Vagina (tissue), 2 donors: ENCODE results near the gene MC1R. TPM values are rescaled to one million over a fixed set of nuclear protein-coding genes. Genes with fewer than 3 reads are reported as not detected.
A peak's percentile ranks its signal among the peaks of the same experiment; 100 is the strongest.

Experiments
- DNase-seq, 2 donors: peaks; one replicate each; pipeline ENCODE4 v3.0.0-alpha.2; 2017; ENCODE audit errors: extremely low spot score in 2 of 2
- H3K27ac ChIP-seq: fragments of 200-600 bp; sonication (generic); one replicate; pipeline ENCODE4 v1.5.1; 2019
- H3K27me3 ChIP-seq: fragments of 200-600 bp; sonication (generic); one replicate; pipeline ENCODE4 v1.5.1; 2019
- H3K36me3 ChIP-seq, 2 donors: fragments of 200-600 bp; sonication (generic); one replicate each; pipeline ENCODE4 v1.5.1; 2017 to 2019
- H3K4me1 ChIP-seq: fragments of 200-600 bp; sonication (generic); one replicate; pipeline ENCODE4 v1.5.1; 2019
- H3K4me3 ChIP-seq, 2 donors: fragments of 200-600 bp; sonication (generic); 1 replicate in 1 of 2; 2 replicates in 1 of 2; pipeline ENCODE4 v1.5.1; 2016 to 2019
- H3K9me3 ChIP-seq: fragments of 200-600 bp; sonication (generic); one replicate; pipeline ENCODE4 v1.5.1; 2019
- CTCF ChIP-seq, 3 experiments: fragments of 450-650 bp in 2 of 3; fragments of 200-600 bp in 1 of 3; sonication (generic) in 1 of 3; IDR thresholded peaks; one replicate each; pipeline ENCODE4 v1.5.1; 2017 to 2019; ENCODE audit warnings: antibody characterized with exemption in 3 of 3, mild to moderate bottlenecking in 2 of 3, moderate library complexity in 2 of 3
- POLR2A ChIP-seq, 2 donors: fragments of 450-650 bp; IDR thresholded peaks; one replicate each; pipeline ENCODE4 v1.6.1; 2017; ENCODE audit warnings: antibody characterized with exemption in 2 of 2, mild to moderate bottlenecking in 2 of 2, moderate library complexity in 2 of 2
- POLR2AphosphoS5 ChIP-seq, 2 donors: sonication (generic); formaldehyde crosslinking; IDR thresholded peaks; one replicate each; pipeline ENCODE4 v1.9.0; 2017; ENCODE audit warnings: antibody characterized with exemption in 2 of 2, mild to moderate bottlenecking in 2 of 2, low read depth in 1 of 2; ENCODE audit not compliant: insufficient read depth in 1 of 2
- intact Hi-C: fragments of 100-400 bp; cut with DNase I; formaldehyde crosslinking; loops from one replicate; pipeline ENCODE4 v1.15.1; 2023
- total RNA-seq: library from RNA; depleted of rRNA; stranded (reverse); fragments of >200 nt; gene quantifications from one replicate; pipeline ENCODE4 v1.2.3, GENCODE V29; 2016

The MC1R gene
- total RNA-seq, 1 donor from 2014 or later = 4.4 TPM

DNA sequence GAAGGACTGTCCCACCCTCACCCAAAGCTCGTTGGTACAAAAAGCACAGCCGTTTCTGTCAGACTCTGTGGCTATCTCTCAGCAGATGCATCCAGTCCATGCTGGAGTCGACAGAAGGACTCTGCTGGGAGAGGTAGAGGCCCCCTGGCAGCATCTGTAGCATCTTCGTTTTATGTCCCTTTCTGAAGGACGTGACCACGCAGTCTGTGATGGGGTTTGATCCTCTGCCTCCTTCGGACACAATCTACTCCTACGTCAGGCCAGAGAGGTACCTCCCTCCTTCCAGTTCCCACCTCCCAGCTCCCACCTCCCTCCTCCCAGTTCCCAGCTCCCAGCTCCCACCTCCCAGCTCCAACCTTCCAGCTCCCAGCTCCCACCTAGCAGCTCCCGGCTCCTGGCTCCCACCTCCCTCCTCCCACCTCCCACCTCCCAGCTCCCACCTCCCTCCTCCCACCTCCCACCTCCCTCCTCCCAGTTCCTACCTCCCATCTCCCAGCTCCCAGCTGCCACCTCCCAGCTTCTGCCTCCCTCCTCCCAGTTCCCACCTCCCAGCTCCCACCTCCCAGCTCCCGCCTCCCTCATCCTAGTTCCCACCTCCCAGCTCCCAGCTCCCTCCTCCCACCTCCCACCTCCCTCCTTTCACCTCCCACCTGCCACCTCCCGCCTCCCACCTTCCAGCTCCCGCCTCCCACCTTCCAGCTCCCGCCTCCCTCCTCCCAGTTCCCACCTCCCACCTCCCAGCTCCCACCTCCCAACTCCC lies 11.4 kb upstream of the MC1R start:
- Histone ChIP-seq H3K4me3 (no peak overlapping the region), H3K9me3 (no peaks in the 10 kb centered on the region), H3K36me3 (peaks cover 0 to 65% of the 10 kb centered on the region in 2 donors), H3K4me1 (peaks cover 7% of the 10 kb centered on the region), H3K27me3 (no peaks in the 10 kb centered on the region), H3K27ac (no peak overlapping the region)
- no peak for DNase-seq
- intact Hi-C loops = no loop called here
- no peak for TF ChIP-seq CTCF (IDR thresholded peaks at IDR 0.05)
- no peak for TF ChIP-seq POLR2A (IDR thresholded peaks at IDR 0.05)
- TF ChIP-seq POLR2AphosphoS5 (IDR thresholded peaks at IDR 0.05; ENCODE audit: insufficient read depth in 1 of 2, low read depth in 1 of 2) = no peak

- no peak overlapping the region for H3K4me3 ChIP-seq
- no peak overlapping the region for H3K27ac ChIP-seq
- no peaks in the 10 kb centered on the region for H3K9me3 ChIP-seq
- no peaks in the 10 kb centered on the region for H3K27me3 ChIP-seq
- H3K36me3 ChIP-seq = peaks cover 0 to 60% of the 10 kb centered on the region in 2 donors
- TF ChIP-seq CTCF (IDR thresholded peaks at IDR 0.05) = no peak
- no peak for TF ChIP-seq POLR2AphosphoS5 (IDR thresholded peaks at IDR 0.05; ENCODE audit: insufficient read depth in 1 of 2, low read depth in 1 of 2)
- no peak for TF ChIP-seq POLR2A (IDR thresholded peaks at IDR 0.05)
- DNase-seq = no peak
- peaks cover 7% of the 10 kb centered on the region for H3K4me1 ChIP-seq
- intact Hi-C loops = no loop called here
Measured at GRCh38 chr16:89908236-89908635, 10.4 kb upstream of the MC1R start.

GRCh38 chr16:89909777-89910716 lies 8.6 kb upstream of the MC1R start:
- Histone ChIP-seq H3K4me3 (no peak overlapping the region), H3K4me1 (peaks cover 7% of the 10 kb centered on the region), H3K9me3 (no peaks in the 10 kb centered on the region), H3K36me3 (peaks cover 0 to 46% of the 10 kb centered on the region in 2 donors), H3K27ac (peak overlapping the region; percentile 44), H3K27me3 (no peaks in the 10 kb centered on the region)
- peak in 2 of 3 experiments; percentile 34 to 72 for TF ChIP-seq CTCF (IDR thresholded peaks at IDR 0.05)
- no peak for TF ChIP-seq POLR2A (IDR thresholded peaks at IDR 0.05)
- peak in 1 of 2 donors; percentile 53 for TF ChIP-seq POLR2AphosphoS5 (IDR thresholded peaks at IDR 0.05; ENCODE audit: insufficient read depth in 1 of 2, low read depth in 1 of 2)
- no peak for DNase-seq
- intact Hi-C loops = no loop called here

GRCh38 chr16:89910717-89911354 lies 7.8 kb upstream of the MC1R start:
- Histone ChIP-seq H3K36me3 (peaks cover 0 to 40% of the 10 kb centered on the region in 2 donors), H3K9me3 (no peaks in the 10 kb centered on the region), H3K4me1 (peaks cover 7% of the 10 kb centered on the region), H3K27ac (no peak overlapping the region), H3K4me3 (no peak overlapping the region), H3K27me3 (no peaks in the 10 kb centered on the region)
- TF ChIP-seq CTCF (IDR thresholded peaks at IDR 0.05) (no peak), POLR2AphosphoS5 (IDR thresholded peaks at IDR 0.05; ENCODE audit: insufficient read depth in 1 of 2, low read depth in 1 of 2) (no peak)
- intact Hi-C loops = no loop called here
- DNase-seq = no peak
